HG02840 (cell line): Measurements from ENCODE around the gene NAT14.

Source experiments
- ATAC-seq: cut with Tn5 transposase; IDR thresholded peaks from one replicate; pipeline ENCODE4 v1.9.1; 2021; ENCODE audit warnings: mild to moderate bottlenecking, moderate library complexity, moderate number of reproducible peaks; ENCODE audit not compliant: unreplicated experiment, low FRiP score

NAT14 gene

GRCh38 chr19:55498246-55498840 lies 13.4 kb downstream of the NAT14 start:
- ATAC-seq = no peak

- no peak for ATAC-seq
Observed at GRCh38 chr19:55500368-55500952, 15.5 kb downstream of the NAT14 start.

- no peak for ATAC-seq
Observed at GRCh38 chr19:55502197-55502952, 17.4 kb downstream of the NAT14 start.

- no peak for ATAC-seq
Observed at GRCh38 chr19:55503157-55503501, 18.1 kb downstream of the NAT14 start.

- ATAC-seq = peak; percentile 89
Observed at GRCh38 chr19:55503502-55504251, 18.7 kb downstream of the NAT14 start.

- no peak for ATAC-seq
Observed at GRCh38 chr19:55504252-55504603, 19.2 kb downstream of the NAT14 start.

- ATAC-seq = no peak
Observed at GRCh38 chr19:55504981-55505380, 20.0 kb downstream of the NAT14 start.

- no peak for ATAC-seq
Observed at GRCh38 chr19:55508120-55508519, 23.1 kb downstream of the NAT14 start.

- ATAC-seq = peak; percentile 98
Observed at GRCh38 chr19:55516878-55517620, 32.1 kb downstream of the NAT14 start.

GRCh38 chr19:55519451-55520311 lies 34.7 kb downstream of the NAT14 start:
- ATAC-seq = no peak

GRCh38 chr19:55520691-55521292 lies 35.8 kb downstream of the NAT14 start:
- ATAC-seq = no peak

GRCh38 chr19:55525289-55526101 lies 40.5 kb downstream of the NAT14 start:
- no peak for ATAC-seq

GRCh38 chr19:55526216-55527196 lies 41.5 kb downstream of the NAT14 start:
- no peak for ATAC-seq

- no peak for ATAC-seq
Observed at GRCh38 chr19:55527197-55528029, 42.4 kb downstream of the NAT14 start.

- no peak for ATAC-seq
Observed at GRCh38 chr19:55528030-55528803, 43.2 kb downstream of the NAT14 start.
